HG03095 (cell line): ENCODE data around the gene ACP4.
"Not testable (repeated sequence)": the region's sequence is repeated elsewhere in the genome, so short reads cannot be mapped to it uniquely, and the experiment has no call there.

Experiments
- ATAC-seq: cut with Tn5 transposase; IDR thresholded peaks from one replicate; pipeline ENCODE4 v1.9.1; 2021; ENCODE audit warnings: moderate library complexity; ENCODE audit not compliant: unreplicated experiment

The ACP4 gene

DNA sequence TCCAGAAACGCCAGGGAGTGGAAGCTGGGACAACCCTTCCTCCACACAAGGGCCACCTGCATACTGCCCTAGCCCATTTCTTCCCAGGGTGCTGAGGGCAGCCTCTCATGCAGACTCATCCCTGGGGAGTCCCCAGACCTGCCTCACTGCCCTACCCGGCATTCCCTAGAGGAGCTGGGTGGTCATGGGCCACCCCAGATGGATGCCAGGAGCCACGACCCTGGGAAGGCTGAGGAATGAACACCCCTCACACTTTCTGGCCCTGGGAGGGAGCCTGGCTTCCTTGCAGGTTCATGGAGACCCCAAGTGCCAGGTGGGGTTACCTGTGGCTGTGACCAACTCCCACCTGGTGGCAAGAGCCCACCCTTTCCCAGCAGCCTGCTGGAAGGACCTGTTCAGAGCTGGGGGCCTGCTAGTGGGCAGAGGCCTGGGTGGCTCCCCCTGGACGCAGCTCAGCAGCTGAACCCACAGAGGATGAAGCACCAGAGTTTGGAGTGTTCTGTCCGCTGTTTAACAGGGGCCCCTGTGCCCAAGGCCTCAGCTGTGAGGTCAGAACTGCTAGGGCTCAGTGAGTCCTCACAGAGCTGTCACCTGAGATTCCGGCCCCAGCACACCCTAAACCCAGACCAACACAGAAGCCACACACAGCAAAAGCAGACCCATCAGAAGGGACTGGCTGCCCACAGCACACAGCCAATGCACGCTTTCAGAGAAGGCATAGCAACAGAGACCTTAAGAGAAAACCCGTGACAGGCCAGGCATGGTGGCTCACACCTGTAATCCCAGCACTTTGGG is 6.6 kb downstream of the ACP4 start:
- no peak for ATAC-seq

DNA sequence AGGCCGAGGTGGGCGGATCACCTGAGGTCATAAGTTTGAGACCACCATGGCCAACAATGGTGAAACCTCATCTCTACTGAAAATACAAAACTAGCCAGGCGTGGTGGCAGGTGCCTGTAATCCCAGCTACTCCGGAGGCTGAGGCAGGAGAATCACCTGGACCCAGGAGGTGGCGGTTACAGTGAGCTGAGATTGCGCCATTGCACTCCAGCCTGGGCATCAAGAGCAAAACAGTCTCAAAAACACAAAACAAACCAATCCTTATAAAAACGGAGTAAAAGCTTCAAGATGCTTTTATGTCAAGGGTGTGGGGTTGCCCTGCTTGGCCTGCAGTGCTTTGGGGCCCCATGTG is 7.2 kb downstream of the ACP4 start:
- ATAC-seq = no peak

DNA sequence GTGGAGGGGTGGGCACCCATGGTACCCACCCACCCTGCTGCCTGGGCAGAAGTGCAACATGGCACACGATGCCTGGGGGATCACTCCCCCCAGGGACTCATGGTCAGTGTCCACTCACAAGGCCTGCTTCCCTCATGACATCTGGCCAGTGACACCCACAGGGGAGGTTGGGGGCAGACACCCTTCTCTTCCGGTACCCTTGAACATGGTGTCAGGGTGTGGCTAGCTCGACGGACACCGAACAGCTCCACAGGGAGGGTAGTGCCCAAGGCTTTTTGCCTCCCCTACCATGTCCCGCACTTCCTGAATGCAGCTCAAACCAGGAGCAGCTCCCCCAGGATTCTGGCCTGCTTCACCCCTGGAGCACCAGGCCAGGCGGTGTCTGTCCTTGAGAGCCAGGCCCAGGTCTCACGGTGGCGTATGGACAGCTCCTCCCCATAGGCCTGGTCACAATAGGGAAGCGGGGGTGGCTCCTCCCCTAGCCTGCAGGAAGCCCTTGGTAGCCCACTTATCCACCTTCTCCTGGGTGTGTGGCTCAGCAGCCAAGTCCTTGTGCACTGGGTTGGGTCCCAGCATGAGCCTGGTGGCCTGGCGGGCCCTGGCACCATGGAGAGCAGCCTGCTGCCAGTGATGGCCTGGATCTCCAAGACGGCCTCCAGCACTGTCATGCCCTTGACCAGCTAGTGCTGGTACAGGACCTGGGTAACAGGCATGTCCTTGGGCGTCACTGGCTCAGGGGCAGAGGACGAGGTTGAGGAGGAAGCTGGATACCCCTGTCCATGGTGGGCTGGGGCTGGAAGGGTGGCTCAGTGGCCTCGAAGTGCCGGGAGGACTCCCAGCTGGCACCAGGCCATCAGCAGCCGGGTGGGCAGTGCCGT is 7.8 kb downstream of the ACP4 start:
- ATAC-seq = no peak

DNA sequence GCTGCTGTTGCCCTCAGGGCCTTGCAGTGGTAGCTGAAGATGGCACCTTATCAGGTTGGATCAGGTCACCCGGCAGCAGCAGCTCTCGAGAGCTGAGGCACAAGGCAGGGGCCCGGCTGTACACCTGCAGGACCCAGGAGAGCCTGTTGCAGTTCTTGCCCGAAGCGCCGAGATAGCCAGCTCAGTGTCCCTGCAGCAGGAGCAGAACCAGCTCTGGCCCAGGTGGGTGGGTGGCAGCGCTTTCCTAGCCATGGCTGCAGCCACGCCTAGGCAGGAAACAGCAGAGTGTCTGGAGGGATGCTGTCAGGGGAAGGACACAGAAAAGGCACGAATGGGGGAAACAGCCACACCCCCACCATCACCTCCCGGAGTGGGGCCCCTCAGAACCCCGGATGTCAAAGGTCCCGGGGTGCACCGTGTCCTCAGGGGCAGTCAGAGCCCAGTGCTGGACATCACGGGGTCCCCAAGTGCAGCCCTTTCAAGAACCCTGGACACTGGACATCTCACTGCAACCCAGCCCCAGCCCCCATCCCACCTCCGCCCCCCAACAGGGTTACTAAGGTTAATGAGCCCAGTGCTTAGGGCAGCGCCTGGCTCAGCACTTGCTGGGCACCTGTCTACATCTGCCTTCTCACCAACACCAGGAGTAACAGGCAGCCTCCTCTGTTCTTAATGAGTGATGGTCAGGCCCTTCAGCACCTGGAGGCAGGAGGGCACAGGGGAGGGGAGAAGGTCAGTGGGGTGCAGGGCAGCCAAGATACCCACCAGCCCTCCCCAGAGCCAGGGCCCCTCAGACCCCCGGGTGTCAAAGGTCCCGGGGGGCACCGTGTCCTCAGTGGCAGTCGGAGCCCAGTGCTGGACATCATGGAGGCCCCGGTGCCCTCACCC is 8.7 kb downstream of the ACP4 start:
- ATAC-seq = no peak

DNA sequence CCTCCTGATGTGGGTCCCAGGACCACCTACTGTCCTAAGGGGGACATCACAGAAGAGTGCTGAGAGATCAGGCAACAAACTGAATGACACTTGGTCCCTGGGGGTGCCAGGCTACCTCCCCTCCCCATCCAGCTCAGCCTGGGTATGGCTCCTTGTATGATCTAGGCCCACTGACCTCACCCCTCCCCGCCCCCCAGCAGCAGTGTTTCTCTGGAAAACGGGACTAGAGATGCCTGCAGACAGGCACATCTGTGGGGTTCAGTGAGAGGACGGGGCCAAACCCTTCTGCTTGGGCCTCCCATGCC is 9.3 kb downstream of the ACP4 start:
- ATAC-seq = no peak

DNA sequence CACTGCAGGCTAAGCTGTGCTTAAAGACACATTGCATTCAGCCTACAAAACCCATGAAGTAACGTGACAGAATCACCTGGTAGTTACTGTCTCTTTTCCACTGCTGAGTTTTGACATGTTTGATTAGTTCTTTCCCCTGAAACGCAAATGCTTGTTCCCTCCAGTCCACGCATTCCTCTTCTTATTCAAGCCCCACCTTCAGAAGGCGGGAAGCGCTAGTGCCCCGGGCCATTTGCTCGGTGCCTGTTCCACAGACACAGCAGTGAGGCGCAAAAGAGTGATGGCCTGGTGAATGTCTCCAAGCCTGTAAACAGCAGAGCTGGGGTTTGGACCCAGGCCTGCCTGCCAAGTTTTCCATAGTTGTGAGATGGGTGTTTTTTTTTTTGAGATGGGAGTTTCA is 10.9 kb downstream of the ACP4 start:
- no peak for ATAC-seq

DNA sequence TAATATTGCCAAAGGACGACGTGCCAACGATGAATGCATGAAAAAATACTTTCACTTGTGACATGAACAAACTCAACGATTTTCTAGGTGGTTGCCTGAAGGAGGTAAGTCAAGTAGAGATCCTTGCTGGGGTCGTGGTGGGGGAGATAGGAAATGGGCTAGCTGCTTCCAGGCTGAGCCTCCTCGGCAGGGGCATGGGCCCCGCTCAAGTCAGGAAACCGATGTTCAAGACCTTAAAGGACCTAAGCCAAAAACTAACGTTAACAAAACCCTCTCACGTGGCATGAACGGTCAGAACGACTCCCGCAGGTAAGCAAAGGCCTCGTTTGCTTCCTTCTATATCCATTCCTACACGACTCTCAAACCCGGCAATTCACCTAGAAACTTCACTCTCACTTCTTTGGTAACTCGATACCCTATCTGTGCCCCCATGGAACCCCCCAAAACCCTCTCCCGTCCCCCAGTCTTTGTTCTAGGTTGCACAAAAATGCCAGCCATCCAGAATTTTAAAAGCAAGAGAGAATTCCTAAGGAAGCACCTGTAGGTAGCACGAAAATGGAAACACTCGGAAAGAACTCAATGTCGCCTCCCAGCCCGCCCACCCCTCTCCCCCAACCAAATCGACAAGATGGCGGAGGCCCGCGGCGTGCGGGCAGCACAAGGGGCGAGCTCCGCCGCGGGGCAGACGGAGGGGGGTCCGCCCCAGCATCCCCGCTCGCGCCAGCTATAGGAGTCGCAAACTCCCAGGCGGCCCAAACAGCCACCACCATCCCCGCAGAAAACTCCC is 13.6 kb downstream of the ACP4 start:
- no peak for ATAC-seq

DNA sequence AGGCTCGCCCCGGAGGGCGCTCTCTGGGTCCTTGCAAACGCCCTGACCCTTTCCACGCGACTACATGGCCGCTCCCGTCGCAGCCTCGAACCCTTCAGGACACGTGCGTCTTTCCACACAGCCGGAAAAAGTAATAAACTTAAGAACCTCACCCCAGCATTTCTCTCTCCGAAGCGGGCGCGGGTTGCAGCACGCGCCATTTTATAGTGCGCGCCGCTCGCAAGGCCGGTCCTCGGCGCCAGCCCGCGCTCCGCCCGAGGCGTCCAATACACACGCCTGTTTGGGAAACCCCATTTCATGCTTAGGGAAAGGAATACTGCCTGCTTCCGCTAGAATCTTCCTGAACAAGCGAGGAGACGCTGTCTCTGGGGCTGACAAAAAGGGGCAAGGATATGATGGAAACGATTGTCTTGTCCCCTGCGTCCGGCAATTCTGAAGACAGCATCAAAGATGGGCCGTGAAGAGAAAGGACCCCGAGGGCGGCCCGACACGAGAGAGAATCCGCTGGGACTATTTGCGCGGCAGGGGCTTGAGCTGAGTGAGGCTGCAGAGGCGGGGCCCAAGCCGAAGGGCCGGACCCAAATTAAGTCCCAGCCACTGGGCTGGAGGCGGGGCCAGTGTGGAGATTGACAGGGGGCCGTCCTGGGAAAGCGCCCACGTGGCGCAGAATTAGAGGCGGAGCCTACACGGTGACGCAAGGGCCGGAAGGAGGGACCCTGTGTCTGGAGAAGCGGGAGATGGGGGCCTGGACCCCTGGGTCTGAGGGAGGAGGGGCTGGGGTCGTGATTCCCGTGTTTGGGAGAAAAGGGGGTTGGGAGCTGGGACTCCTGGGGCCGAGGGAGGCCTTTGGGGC is 14.4 kb downstream of the ACP4 start:
- peak; percentile 92 for ATAC-seq

DNA sequence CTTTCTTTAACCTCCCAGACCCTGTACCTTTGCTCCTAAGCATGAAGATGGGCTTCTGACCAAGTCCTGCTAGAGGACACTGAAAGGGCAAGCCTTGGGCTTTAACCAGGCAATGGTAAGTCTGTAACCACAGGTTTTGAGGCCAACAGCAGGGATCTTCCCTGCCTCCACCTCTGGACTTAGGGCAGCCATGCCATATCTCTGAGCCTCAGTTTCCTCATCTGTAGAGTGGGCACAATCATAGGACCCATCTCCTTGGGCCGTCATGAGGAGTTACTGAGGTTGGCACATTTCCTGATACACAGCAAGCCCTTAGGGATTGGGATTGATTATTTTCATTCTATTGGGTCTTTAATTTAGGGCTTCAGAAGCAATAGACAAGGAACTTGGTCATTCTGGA is 18.6 kb downstream of the ACP4 start:
- ATAC-seq = no peak

DNA sequence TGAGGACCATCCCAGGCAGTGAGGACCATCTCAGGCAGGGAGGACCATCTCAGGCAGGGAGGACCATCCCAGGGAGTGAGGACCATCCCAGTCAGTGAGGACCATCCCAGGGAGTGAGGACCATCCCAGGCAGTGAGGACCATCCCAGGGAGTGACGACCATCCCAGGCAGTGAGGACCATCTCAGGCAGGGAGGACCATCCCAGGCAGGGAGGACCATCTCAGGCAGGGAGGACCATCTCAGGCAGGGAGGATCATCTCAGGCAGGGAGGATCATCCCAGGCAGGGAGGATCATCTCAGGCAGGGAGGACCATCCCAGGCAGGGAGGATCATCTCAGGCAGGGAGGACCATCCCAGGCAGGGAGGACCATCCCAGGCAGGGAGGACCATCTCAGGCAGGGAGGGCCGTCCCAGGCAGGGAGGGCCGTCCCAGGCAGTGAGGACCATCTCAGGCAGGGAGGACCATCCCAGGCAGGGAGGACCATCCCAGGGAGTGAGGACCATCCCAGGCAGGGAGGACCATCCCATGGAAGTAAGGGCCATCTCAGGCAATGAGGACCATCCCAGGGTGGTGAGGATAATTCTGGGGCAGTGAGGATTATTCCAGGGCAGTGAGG is 21.5 kb downstream of the ACP4 start:
- not testable (repeated sequence) for ATAC-seq

DNA sequence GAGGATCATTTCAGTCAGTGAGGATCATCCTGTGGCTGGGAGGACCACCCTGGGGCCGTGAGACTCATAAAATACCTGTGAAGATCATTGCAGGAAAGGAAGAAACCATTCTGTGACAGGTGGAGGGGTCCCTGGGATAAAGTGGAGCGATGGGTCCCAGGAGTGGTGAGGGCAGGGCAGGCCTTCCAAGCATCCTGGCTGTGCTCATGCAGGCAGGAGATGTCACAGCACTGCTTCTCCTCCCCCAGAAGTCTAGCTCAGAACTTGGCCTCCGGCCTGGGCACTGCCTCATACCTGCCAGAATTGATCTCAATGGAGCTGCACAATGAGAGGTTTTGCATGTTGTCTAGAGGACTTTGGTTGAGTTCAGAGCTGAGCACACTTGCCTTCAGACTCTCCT is 22.3 kb downstream of the ACP4 start:
- ATAC-seq = no peak

DNA sequence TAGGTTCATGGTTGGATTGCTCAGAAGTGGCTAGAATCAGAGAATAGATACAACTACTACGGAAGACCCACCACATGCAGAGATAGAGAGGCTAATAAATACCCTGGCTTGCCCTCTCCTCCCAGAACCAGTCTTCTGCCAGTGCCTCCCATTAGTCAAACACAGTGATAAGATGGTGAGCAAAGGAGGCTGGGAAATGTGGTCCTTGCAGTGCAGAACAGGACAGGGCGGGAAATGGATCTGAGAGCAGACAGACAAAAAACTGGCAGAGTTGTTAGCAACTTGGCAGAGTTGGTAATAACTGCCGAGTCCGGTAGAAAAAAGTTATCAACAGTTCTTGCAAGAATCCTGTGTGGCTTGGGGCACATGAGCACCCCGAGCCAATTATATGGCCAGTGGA is 24.7 kb downstream of the ACP4 start:
- ATAC-seq = no peak

DNA sequence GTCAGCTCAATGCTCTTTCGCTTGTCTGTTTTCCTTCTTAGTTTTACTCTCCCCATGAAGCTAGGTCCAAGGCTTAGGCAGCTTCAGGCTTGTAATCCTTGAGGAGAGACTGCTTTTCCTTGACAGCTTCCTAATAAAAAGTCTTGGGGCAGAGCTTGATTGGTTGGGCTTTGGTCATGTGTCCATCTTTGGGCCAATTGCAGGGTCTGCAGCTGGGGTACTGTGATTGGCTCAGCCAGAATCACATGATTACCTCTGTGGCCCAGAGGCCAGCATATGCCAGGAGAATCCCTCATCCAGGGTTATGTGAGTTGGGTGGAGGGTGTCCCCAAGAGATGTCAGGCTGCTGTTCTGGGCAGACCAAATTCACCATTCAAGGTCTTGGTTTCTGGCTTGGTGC is 25.2 kb downstream of the ACP4 start:
- no peak for ATAC-seq

DNA sequence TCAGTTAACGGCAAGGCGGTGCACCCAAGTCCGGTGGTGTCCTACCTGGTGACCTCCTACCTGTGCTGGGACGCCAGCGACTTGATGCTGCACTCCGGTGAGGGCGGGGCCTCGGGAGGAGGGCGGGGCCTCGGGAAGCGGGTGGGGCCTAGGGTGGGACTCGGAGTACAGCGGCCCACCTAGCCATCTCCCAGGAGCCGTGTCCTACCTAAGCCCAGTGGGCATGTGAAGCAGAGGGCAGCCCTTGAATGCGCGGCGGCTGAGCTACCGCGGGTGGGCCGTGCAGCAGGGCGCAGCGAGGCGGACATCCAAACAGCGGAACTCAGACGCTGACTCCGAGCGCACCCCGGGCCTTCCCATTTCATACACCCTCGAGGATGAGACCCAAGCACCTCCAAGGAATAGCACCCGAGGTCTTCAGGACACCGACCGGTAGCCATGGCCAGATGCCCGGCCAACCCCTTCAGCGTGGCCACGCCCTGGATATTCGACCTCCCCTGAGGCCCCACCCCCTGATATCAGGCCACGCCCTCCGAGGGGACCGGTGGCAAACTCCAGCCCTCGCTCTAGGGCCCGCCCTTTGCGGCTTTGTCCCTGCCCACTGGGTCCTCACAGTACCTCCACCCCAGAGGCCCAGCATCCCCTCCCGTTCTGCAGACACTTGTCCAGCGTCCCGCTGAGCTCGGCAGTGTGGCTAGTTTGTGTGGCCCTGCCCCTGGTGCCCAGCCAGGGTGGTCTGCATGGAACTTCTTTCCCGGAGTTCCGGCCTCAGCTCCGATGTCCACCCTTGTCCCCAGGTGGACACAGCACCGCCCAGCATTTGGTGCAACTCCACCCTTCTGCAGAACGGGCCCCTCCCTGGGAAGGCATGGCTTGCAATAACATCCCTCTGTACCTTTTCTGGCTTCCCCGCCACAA is 28.0 kb downstream of the ACP4 start:
- ATAC-seq = peak; percentile 54

DNA sequence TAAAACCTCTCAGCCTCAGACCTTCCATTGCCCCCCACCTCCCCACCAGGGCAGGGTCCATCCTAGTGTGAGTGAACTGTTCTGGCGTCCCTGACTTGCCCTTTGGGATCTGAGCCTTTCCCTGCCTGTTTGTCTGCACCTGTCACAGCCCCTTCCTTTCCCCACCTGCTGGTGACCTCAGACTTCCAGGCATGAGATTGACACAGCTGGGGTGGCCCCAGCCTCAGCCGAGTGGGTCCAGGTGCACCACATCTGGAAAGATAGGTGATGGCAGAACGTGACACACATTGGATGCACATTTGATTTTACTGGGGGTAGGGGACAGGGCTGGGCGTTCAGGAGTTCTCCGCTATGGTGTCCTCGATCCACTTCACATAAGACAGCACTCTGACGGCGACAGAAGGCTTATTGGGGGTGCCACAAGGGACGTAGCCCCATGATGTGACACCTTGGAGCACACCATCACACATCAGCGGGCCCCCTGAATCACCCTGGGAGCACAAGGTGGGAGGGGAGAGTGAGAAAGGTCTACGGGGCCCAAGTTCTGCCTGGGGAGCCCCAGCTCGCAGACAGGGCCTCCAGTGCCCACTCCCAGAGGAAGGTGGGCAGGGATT is 28.8 kb downstream of the ACP4 start:
- no peak for ATAC-seq

DNA sequence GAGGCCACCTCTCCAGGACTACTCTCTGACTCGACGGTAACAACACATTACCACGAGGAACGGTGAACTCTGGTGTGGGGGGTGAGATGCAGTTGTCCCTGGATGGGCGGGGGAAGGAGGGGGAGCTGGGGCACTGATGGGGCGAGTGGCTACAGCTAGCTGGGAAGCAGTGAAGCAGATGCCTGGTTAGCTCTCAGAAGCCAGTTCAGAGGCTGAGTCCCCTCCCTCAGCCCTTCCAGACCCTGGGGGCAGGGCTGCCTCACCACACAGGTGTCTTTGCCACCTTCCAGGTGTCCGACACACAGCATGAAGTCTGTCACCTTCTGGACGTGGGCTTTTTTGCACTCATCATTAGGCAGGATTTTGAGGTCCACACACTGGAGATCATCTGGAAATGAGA is 29.4 kb downstream of the ACP4 start:
- no peak for ATAC-seq

DNA sequence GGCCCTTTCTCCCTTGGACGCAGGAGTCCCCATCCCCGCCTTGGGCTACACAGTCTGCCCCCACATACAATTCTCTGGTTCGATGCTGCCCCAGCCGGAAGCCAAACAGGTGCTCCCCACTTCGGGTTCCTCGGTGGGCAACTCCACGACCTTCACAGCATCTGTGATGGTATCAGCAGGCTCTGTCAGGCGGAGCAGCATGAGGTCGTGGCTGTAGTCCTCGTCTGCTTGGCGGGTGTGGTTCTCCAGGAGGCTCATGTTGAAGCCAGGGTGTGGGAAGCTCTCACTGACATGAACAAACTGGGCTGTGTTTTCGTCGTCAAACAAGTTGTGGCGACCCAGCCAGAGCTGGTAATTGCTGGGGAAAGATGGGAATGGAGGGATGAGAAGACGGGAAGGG is 29.9 kb downstream of the ACP4 start:
- ATAC-seq = no peak
